ENCODE data around the gene LCMT1. TPM values are rescaled to one million over a fixed set of nuclear protein-coding genes. Genes with fewer than 3 reads are reported as not detected.

The LCMT1 gene
- total and polyA plus RNA-seq, 3 donors from 2014 or later = 89.0 to 101 (median 89.1) TPM

GRCh38 chr16:25134166-25134700, 22.7 kb downstream of the LCMT1 start:
- no peaks in the 10 kb centered on the region for H3K9me3 ChIP-seq
- H3K27ac ChIP-seq = no peak overlapping the region
- TF ChIP-seq, protein P1, sequence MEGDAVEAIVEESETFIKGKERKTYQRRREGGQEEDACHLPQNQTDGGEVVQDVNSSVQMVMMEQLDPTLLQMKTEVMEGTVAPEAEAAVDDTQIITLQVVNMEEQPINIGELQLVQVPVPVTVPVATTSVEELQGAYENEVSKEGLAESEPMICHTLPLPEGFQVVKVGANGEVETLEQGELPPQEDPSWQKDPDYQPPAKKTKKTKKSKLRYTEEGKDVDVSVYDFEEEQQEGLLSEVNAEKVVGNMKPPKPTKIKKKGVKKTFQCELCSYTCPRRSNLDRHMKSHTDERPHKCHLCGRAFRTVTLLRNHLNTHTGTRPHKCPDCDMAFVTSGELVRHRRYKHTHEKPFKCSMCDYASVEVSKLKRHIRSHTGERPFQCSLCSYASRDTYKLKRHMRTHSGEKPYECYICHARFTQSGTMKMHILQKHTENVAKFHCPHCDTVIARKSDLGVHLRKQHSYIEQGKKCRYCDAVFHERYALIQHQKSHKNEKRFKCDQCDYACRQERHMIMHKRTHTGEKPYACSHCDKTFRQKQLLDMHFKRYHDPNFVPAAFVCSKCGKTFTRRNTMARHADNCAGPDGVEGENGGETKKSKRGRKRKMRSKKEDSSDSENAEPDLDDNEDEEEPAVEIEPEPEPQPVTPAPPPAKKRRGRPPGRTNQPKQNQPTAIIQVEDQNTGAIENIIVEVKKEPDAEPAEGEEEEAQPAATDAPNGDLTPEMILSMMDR (IDR thresholded peaks at IDR 0.05) = no peak
- no peak for TF ChIP-seq POLR2A (IDR thresholded peaks at IDR 0.05)
- intact Hi-C loops (cut with DNase I; ENCODE audit: low total_unique reads) = no loop called here
- 77 to 88% methylated on average over 4 of the region's 4 CpGs for WGBS, 2 donors
- DNase-seq = no peak
- peaks cover 4% of the 10 kb centered on the region for H3K4me1 ChIP-seq
- H3K36me3 ChIP-seq (ENCODE audit: low read depth, missing control alignments) = no peaks in the 10 kb centered on the region
- H3K27me3 ChIP-seq = no peaks in the 10 kb centered on the region
- no peak overlapping the region for H3K4me3 ChIP-seq

DNA sequence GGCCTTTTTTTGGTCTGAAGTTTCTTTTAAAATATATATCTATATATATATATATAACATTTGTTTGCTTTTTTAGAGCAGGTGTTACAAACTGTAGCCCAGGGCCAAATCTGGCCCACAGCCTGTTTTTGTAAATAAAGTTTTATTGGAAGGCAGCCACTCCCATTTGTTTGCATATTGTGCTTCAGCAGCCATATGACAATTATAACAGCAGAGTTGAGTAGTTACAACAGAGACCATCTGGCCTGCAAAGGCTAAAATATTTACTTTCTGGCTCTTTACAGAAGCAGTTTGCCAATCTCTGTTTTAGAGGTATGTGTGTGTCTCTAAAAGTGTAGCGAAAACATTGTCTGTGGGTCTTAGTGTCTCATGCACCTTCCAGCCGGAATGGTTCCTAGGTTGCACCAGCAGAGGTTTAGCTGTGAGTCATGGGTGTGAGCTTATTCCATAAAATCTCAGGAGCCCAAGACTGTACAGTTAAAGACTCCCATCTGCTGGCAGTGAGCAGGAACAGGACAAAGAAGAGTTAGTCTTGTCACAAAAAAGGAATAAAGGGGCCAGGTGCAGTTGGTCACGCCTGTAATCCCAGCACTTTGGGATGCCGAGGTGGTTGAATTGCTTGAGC, 23.8 kb downstream of the LCMT1 start:
- Histone ChIP-seq H3K9me3 (no peaks in the 10 kb centered on the region), H3K27ac (no peak overlapping the region), H3K36me3 (ENCODE audit: low read depth, missing control alignments) (no peaks in the 10 kb centered on the region), H3K27me3 (no peaks in the 10 kb centered on the region), H3K4me1 (peaks cover 4% of the 10 kb centered on the region), H3K4me3 (no peak overlapping the region)
- 97 to 98% methylated on average over 4 of the region's 4 CpGs for WGBS, 2 donors
- intact Hi-C loops (cut with DNase I; ENCODE audit: low total_unique reads) = no loop called here
- DNase-seq = no peak
- no peak for TF ChIP-seq POLR2A (IDR thresholded peaks at IDR 0.05)
- TF ChIP-seq, protein P1 (IDR thresholded peaks at IDR 0.05) = no peak

DNA sequence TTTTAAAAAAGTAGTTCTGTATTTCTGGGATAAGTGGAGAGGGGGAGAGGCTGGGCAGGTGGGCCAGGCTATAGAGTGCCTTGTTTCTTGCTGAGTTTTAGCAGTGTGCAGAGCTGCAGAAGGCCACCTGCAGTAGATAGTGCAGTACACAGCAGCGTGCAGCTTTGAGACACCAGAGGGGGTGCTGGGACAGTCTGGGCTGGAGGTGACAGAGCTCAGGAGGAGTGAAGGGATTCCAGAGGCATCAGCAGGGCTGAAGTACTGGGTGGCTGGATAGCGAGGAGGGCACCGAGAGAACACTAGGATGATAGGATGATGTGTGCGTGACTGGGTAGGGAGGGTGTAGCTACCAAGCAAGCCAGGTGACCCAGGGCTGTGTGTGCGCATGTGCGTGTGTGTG, 26.6 kb downstream of the LCMT1 start:
- no peak overlapping the region for H3K4me3 ChIP-seq
- intact Hi-C loops (cut with DNase I; ENCODE audit: low total_unique reads) = no loop called here
- no peaks in the 10 kb centered on the region for H3K36me3 ChIP-seq (ENCODE audit: low read depth, missing control alignments)
- no peak for TF ChIP-seq POLR2A (IDR thresholded peaks at IDR 0.05)
- TF ChIP-seq, protein P1 (IDR thresholded peaks at IDR 0.05) = no peak
- H3K4me1 ChIP-seq = peaks cover 8% of the 10 kb centered on the region
- H3K9me3 ChIP-seq = no peaks in the 10 kb centered on the region
- DNase-seq = no peak
- H3K27ac ChIP-seq = no peak overlapping the region
- 91% methylated on average over 5 to 6 of the region's 6 CpGs for WGBS, 2 donors
- no peaks in the 10 kb centered on the region for H3K27me3 ChIP-seq

DNA sequence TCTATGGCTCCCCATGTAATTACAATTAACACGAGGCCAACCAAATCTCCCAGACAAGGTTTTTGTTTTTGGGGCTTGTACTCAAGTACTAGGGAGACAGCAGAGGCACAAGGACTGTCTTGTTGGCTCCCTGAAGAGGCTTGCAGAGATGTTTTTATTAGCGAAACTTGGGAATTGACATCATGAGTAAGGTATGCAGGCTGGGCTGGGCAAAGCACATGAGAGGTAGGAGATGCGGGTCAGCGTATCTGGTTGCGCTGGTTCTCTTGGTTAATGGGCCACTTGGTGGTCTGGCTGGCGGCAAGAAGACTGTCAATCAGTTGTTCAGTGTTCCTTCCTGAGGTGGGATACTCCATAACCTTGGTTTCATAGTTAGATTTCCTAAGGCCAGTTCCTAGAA, 28.9 kb downstream of the LCMT1 start:
- TF ChIP-seq, protein P1 (IDR thresholded peaks at IDR 0.05) = no peak
- no peak for TF ChIP-seq POLR2A (IDR thresholded peaks at IDR 0.05)
- H3K27me3 ChIP-seq = no peaks in the 10 kb centered on the region
- H3K27ac ChIP-seq = no peak overlapping the region
- H3K36me3 ChIP-seq (ENCODE audit: low read depth, missing control alignments) = no peaks in the 10 kb centered on the region
- intact Hi-C loops (cut with DNase I; ENCODE audit: low total_unique reads) = no loop called here
- peaks cover 8% of the 10 kb centered on the region for H3K4me1 ChIP-seq
- H3K4me3 ChIP-seq = no peak overlapping the region
- H3K9me3 ChIP-seq = no peaks in the 10 kb centered on the region
- DNase-seq = no peak
- WGBS, 2 donors = 97 to 98% methylated on average over 6 of the region's 6 CpGs

DNA sequence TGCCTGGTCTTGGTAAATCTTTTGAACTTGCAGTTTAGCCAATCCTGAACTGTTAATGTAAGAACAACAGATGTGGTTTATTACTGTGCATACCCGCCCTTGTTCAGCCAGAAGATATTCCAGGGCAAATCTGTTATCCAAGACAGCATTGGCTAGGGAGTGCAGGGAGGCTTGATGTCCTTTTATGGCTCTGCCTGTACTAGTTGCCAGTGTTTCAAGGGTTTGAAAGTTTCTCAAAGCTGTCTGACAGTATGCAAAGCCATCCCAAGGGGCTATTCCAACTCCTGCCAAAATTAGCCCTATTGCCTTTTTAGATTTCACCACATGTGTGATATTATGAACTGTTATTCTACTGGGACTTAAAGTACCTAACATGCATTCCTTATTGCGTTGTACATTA, 30.1 kb downstream of the LCMT1 start:
- Histone ChIP-seq H3K27ac (no peak overlapping the region), H3K27me3 (no peaks in the 10 kb centered on the region), H3K36me3 (ENCODE audit: low read depth, missing control alignments) (no peaks in the 10 kb centered on the region), H3K9me3 (no peaks in the 10 kb centered on the region), H3K4me1 (peaks cover 8% of the 10 kb centered on the region), H3K4me3 (no peak overlapping the region)
- DNase-seq = peak; percentile 55
- intact Hi-C loops (cut with DNase I; ENCODE audit: low total_unique reads) = no loop called here
- 45 to 50% methylated on average over 2 of the region's 2 CpGs for WGBS, 2 donors
- TF ChIP-seq, protein P1 (IDR thresholded peaks at IDR 0.05) = no peak
- TF ChIP-seq POLR2A (IDR thresholded peaks at IDR 0.05) = no peak

Measured in testis (tissue), 3 donors.